GM19463 (cell line): ENCODE data around the gene RC3H1.

Experiments used
- ATAC-seq: cut with Tn5 transposase; IDR thresholded peaks from one replicate; pipeline ENCODE4 v1.9.1; 2021; ENCODE audit warnings: mild to moderate bottlenecking, moderate library complexity; ENCODE audit not compliant: unreplicated experiment

RC3H1 gene

DNA sequence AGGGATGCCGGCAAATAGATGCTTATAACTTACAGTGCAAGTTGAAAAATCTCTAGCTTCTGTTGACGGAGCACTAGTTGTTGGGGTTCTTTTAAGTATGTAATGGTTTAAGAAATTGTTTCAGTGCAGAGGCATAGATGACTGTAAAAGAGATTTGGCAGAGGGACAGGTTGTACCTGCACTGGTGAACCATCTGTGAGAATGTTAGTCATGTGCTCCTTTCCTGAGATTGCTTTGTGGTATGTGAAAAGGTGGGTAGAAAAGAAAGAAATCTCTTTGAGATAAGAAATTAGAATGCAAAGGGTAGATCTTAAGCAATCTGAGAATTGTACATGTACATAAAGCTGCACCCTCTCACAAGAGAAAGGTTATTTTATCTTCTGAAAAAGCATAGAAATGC, 134.5 kb downstream of the RC3H1 start:
- ATAC-seq, result no peak

DNA sequence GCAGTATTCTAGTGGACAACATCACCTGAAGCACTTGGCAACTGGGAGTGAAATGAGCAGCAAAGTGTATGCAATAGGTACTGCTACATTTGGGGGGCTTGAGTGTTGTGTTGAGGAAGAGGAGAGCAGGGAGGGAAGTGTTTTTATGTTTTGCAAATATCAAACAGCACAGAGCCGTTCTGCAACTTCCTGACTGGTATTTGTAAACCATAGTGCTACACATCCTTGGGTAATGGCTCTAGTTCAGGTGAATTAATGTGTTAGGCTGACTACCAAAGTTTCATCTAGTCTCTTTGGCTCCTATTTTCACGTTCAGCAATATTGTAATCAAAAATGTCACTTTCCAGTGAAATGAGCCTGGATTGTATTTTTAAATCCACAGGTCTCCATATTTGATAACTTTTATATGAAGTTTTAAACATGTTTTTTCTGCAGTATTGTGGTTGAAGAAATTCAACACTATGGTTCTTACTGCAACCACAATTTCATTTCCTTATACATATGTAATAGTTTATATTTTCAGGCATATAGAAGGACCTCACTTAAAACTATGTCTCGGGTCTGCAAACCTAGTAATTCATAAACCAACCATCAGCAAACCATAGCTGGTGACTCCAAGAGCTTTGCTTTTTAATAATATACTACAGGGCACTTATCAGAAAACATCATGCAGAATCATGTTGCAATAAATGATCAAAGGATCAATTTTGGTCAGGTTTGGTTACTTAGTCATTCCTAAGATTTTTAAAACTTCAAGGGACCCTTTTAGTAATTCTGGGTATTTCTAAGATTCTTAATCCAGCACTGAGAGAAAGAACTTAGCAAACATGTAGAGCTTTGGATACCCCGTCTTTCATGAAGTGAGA, 135.2 kb downstream of the RC3H1 start:
- ATAC-seq, result no peak

DNA sequence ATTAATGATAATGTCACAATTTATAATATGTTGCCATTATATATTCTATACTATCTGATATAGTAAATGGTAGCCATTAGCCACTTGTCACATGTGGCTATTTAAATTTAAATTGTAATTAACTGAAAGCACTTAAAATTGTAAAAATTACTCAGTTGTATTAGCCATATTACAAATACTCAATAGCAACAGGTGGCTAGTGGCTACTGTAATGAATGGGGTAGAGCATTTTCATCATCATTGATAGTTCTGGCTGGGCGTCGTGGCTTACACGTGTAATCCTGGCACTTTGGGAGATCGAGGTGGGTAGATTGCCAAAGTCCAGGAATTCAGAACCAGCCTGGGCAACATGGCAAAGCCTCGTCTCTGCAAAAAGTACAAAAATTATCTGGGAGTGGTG, 137.5 kb downstream of the RC3H1 start:
- ATAC-seq, result no peak
